NCI-H2107 treated with DMSO at 0.1 percent for 48 hours (cell line): ENCODE data around the gene GPR84.

Experiments used
- DNase-seq: peaks from one replicate; lab custom pipeline; 2025; ENCODE audit not compliant: unreplicated experiment; lab: John Stamatoyannopoulos, UW

Gene GPR84

DNA sequence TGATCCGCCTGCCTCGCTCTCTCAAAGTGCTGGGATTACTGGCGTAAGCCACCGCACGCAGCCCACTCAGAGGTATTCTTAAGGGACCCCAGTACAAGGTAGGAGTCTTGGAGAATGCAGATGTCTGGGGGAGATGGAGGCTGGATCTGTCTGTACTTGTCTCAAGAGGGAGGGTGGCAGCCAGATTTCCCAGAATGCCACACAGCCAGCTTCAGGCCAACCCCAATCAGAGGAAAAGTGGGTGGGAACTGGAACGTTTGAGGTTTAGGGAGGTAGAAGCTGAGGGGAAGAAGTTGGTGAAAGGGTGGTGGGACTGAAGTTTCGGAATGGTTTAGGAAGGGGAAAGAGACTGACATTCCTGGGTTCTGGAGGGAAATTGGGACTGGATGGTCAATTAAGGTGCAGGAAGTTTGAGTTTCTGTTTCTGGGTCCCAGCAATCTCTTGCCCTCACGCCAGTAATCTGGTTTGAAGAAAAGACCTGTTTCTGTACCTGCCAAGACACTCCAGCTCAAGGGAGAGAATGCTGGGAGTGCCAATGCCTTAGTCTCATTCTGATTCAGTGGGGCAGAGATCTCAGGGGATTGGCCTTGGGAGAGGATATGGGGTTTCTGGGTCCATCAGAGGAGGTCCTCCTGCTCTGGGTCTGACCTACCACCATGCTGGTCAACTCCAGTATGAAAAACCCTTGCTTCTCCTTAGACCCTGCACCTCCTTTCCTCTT lies 28.4 kb upstream of the GPR84 start:
- DNase-seq: no peak

DNA sequence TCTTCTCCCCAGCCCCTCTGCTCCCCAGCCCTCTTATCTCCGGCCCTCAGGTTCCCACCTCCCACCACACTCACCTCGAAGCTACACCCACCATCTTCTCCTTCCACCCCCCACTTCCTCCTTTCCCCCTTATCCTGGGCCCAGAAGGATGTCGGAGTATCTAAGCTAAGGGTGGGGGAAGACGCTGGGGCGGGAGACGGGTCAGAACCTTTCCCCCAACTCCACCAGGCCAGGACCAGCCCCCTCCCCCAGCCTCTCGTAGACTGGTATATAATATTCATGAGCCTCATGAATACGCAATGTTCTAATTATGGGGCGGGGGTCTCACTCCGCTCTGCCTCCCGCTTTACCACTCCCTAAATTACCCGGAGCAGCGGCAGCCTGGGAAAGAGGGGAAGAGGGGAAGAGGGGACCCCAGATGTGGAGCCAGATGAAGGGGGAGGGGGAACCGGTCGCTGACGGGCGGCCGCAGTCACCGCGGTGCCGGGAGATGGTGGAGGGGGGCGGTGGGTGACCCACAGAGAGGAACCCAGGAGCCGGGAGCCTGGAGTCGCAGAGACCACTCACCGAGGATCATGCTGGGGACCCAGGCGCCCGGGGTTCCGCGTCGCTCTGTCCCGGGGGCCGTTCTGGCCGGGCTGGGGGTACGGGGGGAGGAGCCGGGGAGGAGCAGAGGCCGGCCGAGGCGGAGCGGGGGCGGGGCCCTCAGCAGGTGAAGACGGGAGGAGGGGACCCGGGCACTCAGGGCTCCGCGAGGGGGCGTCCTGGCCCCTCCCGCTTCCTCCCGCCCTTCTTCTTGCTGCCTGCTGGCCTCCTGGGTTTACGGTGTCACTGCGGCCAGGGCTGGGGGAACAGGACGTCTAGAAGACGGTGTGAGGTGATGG lies 26.6 kb upstream of the GPR84 start:
- DNase-seq: peak; percentile 58

DNA sequence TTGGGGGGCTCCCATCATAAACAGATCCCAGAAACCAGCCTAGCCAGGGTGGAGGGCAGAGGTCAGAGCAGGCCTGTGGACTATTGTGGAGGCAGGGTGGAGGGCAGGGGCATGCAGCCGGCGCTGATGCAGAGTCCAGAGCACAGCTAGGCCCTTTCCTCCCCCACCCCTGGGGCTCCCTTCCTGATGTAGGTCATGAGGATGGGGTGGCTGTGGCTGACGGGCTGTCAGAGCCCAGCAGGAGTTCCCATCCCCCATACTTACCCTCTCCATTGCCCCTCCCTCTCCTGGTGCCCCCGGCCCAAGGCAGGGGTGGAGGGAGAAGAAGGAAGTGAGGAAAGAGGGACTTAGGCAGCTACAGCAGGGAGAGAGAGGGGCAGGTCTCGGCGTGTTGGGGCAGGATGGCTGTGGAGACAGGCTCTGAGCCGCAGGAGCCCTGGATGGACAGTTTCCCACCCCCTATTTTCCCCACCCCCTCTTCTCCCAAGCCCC lies 25.9 kb upstream of the GPR84 start:
- DNase-seq: no peak

DNA sequence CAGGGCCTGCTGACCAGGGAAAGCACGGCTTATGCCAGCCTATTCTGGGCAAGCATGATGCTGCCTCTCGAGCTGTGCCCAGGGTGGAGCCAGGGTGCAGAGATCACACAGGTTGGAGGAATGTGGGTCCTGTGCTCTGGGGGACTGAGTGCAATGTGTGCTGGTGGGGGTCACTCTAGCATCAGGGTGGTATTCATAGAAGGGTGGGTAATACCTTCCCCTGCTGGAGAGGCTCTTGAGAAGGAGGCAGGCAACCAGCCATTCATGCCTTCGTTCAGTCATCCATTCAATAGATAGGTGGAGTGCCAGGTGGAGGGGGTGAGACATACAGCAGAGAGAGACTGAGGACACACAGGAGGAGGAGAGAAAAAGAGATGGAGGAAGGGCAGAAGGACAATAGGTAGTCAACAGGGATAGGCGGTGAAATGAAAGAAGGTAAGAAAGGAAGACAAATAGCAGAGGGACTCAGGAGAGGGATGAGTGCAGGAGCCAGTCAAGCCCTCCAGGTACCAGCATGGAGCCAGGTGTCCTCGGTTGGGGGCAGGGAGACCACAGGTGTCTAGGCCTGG lies 25.4 kb upstream of the GPR84 start:
- peak; percentile 19 for DNase-seq

DNA sequence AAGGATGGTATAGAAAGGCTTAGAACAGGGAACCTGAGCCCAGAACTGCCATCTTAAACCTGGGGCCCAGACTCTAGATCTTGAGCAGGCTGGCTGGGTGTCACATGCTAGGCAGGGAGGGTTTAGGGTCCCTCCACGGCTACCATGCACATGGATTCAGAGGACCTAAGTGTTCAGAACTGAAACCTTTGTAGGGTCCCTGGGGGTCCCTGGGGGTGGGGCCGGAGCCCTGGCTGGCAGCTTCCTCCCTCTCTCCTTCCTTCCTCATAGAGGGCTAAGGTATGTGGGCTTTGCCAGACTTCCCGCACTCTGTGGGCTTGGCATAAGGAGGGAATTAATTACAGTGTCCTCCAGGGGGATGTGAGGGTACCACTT lies 24.8 kb upstream of the GPR84 start:
- DNase-seq: no peak

DNA sequence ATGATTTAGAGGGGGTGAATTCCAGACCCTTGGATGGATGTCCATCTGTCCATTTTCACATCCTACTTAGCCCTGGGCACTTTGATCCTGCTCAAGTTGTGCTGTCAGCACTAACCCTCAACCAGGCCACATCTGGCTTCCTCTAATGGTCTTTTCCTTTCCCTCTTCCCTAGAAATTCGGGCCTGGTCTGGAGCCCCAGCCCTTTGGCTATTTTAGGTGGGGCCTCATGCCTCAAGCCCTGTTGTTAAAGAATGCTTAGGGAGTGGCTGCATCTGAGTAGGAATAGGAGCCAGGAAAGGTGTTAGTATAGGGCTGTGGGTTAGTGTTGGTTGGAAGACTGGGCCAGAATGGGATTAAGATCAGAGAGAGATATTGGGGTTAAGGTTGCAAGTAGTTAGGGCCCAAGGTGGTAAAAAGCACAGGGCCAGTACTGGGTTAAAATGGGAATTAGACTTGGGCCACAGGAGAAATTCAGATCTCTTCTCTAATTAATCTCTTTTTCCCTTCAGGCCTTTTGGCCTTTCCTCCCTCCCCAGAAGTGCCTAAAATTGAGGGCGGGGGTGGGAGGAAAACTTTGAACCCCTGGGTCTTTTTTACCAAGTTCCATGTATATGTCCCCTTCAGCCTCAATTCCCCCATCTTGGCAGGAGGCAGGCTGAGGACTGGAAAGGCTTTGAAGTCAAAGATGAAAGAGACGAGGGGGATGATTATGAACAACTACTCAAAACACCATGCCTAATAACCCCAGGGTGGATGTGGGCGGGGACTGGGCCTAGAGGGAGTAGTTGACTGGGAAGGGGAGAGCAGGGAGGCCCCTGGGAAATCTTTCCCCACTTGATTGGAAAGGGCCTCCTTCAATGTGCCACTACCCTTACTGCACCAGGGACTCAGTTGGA lies 24.2 kb upstream of the GPR84 start:
- no peak for DNase-seq

DNA sequence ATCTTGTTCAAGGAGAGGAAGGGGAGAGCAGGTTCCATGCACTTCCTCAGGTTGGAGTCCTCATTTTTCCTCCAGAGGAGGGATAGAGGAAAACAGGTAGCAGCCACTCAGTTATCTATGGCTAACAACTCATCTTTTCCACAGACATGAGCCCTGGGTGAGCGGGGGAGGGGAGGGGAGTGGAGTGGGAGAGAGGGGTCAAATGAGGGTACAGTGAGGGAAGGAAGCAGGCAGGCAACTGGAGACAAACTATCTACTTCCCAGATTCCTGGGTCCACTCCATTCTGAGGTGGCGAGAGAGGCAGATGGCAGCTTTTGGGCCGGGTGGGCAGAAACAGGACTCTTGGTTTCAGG lies 22.8 kb upstream of the GPR84 start:
- no peak for DNase-seq

DNA sequence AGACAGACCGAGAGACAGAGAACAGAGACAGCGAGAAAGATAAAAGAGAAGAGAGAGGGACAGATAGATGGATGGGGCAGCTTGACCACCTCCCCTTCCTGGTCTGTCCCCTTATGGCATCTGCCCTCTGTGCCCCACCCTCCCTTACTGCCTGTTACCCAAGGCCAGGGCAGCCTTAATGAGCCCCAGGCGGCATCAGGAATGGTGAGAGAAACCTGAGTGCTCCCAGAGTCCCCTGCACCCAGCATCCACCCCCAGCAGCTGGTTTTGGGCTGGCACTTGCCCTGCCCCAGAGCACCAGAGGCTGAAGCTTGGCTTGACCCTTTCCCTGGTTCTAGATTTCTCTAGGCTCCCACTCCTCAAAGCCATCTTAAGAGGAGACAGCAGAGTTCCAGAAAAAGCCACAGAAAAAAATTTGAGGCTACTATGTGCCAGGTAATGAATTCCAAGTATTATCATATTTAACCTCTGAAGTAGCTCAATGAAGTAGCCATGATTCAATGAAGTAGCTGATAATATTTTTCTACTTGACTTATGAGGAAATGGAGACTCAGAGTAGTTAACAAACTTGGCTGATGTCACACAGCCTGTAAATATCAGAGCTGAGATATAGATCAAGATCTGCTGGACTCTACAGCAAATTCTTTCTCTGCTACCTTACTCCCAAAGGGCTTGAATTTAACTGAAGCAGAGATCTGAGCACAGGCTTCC lies 22.3 kb upstream of the GPR84 start:
- no peak for DNase-seq

DNA sequence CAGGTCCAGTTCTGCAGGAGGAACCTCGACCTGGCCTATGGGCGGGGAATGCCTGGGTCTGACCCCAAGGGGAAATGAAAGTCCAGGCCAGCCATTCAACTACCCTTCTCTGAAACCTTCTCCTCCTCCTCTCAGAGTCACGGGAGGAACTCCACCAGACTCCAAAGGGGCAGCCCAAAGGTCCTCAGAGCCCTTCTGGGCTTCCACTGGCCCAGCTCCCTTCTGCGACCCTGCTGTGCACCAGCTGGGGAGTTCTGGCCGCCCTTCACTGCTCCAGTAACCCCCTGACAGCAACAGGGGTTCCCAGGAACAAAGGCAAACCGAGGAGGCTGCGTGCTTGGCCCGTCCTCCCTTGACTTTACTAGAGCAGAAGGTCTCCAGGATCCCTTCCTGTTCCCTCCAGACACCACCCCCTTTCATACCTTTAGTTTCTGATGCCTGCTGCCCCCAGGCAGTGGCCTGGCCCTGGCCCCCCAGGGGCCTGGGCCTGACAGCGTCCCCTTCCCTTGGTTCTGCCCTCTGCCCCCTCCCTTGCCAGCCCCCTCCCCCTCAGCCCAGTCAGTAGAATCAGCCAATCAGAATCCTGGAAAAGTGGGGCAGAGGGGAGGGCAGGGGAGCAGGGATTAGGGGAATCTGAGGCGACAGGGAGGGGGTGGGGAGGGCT lies 21.1 kb upstream of the GPR84 start:
- no peak for DNase-seq

DNA sequence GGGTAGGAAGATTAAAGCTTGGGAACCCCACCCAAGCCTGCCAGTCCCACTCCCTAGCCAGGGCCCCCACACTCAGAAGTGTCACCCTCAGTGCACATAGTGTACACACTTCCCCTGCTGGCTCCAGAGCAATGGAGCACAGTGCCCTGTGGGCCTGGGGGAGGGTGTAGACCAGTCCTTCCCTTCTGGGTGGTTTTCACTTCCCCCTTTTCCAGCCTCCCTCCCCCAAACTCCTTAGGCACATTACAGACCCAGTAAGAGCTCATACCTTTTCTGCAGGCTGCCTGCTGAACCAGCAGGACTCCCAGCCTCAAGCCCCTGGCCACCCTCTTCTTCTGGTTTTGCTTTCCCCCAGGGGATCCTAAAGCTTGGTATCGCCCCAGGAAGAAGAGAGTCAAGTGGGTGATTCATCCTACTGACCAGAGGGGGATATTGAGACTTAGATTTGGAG lies 20.3 kb upstream of the GPR84 start, which contains the start of gene ZNF385A:
ZNF385A (minus strand) TSS at position 143 of the 451 bp plus-strand sequence. CDS start 219 bp downstream, outside the sequence.
- DNase-seq: no peak

DNA sequence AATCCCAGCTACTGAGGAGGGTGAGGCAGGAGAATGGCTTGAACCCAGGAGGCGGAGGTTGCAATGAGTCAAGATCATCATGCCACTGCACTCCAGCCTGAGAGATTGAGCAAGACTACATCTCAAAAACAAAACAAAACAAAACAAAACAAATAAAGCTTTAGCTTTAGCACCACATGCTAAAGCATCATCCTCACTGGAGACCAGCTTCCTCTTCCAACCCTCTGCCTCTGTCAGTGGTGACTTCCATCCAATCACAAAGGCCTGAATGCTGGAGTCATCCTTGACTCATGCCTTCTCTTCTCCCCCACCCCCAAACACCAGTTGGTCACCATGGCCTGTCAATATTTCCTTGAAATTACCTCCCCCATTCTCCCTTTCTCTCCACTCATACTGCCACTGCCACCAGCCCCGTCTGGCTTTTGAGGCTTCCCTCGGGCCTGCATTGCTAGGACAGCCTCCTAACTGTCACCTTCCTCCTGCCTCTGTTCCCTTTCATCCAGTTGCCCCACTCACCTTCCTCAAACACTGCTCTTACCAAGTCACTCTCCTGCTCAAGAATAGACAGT lies 18.8 kb upstream of the GPR84 start:
- DNase-seq: no peak

DNA sequence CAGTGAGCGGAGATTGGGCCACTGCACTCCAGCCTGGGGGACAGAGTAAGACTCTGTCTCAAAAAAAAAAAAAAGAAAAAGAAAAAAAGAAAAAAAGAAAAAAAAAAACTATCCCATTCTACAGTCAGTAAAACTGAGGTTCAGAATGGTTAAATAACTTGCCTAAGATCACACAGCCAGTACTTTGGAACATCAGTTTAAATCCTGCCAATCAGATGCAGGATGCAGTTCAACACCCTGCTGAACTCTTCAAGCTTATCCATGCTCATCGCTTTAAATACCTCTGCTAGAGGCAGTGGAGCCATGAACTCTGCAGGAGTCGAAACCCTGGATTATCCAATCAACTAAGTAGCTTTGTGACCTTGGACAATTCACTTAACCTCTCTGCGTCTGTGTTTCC lies 16.9 kb upstream of the GPR84 start:
- DNase-seq: no peak

DNA sequence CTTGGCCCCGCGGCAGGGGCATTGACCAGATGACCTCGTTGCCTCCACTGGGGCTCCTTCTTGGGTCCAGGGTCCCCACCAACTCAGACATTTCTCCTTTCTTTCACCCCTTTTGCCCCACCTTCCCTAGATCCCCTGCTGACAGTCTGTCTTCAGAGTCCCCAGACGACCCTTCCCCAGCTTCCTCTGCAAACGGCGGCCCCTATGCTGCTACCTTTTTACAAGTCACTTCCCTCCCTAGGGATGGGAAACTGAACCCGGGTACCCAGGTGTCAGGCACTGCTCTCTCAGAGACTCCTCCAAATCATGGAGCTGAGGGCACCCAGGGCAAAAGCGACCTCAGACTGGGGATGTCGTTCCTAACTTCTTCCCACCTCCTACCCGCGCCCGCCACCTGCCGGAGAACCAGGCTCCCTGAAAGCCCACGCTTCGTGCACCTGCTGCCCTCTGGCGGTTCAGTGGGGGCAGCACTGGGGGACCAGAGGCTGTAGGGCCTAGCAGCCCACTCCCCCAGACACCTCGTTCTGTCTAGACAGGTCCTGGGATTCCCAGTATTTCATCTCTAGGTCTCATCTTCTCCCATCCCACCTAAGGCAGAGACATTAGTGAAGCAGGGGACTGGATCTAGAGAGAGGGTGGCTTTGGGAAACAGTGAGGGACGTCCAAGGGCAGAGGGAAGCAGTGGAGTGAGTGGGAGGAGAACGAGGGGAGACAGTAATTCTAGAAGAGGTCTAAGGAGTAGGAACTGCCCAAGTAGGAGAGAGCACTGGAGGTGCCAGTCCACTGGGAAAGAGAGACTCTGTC lies 15.3 kb upstream of the GPR84 start:
- DNase-seq: peak; percentile 84

DNA sequence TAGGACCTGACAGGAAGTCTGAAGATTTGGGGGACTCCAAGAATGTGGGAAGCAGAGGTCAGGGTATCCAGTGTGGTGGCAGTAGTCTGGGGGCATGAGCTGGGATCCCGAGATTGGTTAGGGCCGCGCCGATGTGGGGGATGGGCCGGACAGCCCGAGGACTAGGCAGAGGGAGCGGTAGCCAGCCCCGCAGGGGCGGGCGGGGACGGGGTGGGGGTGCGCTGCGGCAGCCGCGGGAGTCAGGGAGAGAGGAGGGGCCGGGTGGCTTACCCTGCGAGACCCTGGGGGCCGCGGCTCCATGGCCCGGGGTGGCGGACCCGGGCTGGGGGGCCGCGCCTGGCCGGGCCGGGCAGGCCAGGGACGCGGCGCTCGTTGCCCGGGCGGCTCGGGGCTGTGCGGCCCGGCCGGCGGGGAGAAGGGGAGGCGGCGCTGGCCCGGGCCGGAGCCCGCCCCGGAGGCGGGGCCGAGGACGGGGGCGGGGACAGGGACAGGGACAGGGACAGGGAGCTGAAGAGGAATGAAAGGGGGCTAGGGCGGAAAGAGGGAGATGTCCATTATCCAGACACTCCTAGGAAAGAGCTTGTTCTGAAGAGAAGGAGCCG lies 14.6 kb upstream of the GPR84 start:
- no peak for DNase-seq

DNA sequence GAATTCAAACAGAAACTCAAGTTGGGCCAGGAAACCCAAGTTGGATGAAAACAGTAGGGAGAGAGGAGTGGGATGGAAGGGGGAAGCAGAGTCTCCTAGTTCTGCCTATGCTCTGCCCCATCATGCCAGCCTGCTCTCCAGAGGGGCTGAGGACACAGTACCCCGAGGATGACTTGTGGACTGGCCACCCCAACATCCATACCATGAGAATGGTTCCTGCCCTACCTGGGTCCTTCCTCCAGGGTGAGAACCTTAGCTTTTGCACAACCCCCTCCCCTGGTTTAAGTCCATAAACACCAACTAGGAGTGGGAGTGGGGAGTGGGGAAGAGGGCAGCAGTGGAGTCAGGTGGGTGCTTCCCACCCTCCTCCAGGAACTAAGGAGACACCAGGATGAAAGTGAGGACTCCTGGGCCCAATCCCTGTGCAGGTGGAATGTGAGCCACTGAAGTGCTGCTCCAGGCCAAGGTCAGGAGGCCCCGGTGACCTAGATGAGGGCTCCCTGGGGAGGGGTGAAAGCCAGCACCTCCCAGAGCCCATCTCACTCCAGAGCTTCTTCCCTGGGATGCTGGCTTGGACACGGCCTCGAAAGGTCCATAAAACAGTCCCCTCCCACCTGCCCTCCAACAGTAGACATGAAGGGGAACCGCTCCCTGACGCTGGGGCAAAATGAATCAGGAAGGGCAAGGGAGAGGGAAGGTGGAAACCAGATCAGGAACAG lies 13.7 kb upstream of the GPR84 start:
- no peak for DNase-seq

DNA sequence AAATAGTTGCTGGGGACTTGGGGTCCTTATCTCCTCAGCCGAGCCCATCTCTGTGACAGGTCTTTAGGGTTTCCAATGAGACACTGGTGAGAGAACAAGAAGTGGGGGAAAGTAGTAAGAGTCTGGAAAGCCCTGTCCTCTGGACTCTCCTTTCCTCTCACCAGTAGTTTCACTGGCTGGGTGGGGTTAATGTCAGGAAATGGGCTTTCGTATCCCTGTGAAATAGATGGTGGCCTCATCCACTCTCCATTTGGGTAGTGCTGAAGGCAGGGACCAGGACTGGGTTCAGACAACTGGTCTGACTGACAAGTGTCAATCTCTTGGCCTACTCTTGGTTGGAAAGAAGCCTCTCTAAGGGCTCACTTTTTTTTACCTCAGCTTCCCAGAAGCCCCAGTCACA lies 12.7 kb upstream of the GPR84 start:
- DNase-seq: no peak

DNA sequence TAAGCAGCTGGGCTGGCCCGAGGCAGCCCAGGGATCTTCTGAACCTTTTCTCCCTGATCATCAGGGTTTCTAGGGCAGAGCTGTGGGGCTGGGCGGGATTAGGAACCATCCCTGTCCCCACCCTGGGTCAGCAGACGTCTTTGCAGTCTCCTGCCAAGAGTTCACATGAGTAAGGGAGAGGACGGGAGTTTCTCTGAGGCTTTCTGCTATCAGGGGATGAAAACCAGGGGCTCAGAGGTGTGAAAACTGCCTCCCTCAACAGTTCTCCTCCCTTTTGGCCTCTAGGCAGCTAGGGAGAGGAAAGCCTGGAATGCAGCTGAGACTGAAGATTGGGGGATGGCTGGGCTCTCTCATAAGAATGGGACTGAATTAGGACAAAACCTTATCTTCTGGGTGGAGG lies 12.3 kb upstream of the GPR84 start:
- DNase-seq: no peak

DNA sequence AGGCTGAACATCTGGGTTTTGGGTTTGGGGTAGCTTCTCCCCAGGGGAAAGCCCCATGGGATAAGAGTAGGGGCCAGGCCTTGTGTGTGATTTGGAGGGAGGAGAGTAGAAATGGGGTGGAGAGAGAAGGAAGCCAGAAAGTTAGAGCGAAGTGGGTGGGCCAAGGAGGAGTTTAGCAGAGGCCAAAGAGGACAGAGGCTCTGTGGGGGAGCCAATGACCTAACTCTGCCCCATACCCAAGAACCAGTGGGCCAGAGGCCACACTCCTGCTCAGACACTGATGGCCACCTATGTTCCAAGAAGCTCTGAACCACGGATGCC lies 10.9 kb upstream of the GPR84 start:
- no peak for DNase-seq
